Midbrain (tissue), 1 donor: ENCODE measurements around the gene ITK.
A peak's percentile ranks its signal among the peaks of the same experiment; 100 is the strongest.

Experiments
- DNase-seq: peaks from one replicate; lab custom pipeline; 2025; lab: John Stamatoyannopoulos, UW

Gene ITK

DNA sequence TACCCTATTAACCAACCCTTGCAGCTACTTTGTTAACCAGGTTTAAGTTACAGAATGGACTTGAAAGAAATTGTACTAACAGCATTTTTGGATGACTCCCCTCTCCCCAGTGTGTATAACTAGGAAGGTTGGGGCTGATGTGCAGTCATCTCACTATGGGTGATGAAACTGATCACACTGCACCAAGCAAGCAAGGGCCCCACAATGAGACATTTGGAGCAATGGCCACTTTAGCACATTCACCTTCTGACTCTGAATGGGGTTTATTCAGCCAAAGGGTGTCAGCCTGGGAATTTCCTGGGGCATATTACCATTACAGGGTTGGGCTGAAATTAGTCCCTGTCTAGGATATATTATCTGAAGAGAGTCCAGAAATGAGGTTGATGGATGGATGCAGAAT lies 66.6 kb downstream of the ITK start:
- no peak for DNase-seq

GRCh38 chr5:157248821-157249470 lies 68.3 kb downstream of the ITK start:
- DNase-seq = no peak

GRCh38 chr5:157252711-157253465 lies 72.2 kb downstream of the ITK start:
- no peak for DNase-seq

DNA sequence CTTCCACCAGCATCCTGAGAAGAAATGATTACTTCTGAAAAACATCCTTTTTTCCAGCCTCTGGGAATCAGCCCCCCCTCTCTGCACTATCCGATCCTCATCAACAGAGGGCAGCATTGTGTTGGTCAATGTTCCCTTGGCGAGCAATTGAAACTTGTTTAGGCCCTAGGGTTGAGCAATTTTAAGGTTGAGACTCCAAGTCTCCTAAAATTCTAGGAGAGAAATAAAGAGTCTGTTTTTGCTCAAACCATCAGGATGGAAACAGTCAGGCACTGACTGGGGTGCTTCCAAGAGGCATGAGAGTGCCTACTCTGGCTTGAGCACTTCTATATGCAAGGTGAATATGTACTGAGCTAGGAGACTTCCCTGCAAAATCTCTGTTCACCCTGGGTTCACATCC lies 72.9 kb downstream of the ITK start:
- DNase-seq = peak; percentile 60

- DNase-seq = no peak
Measured at GRCh38 chr5:157258450-157258849, 77.8 kb downstream of the ITK start.

DNA sequence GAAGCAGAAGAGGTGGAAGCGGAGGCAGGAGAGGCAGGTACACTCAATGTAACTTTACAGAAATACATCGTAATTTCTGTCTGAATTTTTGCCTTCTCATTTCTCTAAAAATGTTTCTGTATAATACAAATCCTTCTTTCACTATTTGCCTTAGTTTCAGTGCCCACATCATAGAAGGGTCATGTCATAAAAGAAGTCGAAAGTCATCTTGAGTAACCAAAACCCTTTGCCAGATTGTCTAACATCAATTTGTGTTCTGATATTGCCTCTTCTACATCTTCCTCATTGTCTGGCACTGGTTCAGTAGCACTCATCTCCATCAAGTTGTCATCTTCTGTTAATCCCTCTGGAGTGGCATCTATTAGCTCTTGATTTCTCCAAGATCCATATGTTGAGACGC lies 79.1 kb downstream of the ITK start:
- no peak for DNase-seq

- DNase-seq = no peak
Measured at GRCh38 chr5:157263496-157264090, 83.0 kb downstream of the ITK start.

DNA sequence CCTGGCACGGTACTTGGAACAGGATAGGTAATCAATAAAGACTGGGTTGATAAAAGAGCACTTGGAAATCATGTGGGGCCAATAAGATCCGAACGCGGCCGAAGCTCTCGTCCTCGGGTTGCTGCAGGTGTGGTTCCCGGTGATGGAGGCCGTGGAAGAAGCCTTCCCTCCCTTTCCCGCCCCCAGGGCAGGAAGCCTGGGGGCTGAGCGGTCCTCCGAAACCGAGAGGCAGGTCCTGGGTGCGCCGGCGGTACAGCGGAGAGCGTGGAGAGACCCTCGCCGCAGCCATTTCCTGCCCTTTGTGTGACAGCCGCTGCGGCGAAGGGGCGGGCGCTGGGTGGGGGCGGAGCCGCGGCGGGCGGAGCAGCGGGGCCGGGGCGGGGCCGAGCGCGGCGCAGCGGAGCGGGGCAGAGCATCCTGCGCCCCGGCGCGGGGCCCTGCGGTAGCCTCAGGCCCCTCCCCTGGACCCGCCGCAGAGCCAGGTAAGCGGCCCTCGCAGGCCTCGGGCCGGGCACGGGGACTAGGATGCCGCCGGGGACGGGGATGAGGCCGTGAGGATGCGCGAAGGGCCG lies 85.2 kb downstream of the ITK start, which contains the start of gene CYFIP2:
Gene CYFIP2, plus strand, starts transcription at position 410 of the 572 bp plus-strand sequence. CDS start 19,239 bp downstream, outside the sequence.
- peak; percentile 61 for DNase-seq

- DNase-seq = peak; percentile 49
Measured at GRCh38 chr5:157266286-157267007, 85.8 kb downstream of the ITK start.

- DNase-seq = no peak
Measured at GRCh38 chr5:157267025-157267424, 86.4 kb downstream of the ITK start.

DNA sequence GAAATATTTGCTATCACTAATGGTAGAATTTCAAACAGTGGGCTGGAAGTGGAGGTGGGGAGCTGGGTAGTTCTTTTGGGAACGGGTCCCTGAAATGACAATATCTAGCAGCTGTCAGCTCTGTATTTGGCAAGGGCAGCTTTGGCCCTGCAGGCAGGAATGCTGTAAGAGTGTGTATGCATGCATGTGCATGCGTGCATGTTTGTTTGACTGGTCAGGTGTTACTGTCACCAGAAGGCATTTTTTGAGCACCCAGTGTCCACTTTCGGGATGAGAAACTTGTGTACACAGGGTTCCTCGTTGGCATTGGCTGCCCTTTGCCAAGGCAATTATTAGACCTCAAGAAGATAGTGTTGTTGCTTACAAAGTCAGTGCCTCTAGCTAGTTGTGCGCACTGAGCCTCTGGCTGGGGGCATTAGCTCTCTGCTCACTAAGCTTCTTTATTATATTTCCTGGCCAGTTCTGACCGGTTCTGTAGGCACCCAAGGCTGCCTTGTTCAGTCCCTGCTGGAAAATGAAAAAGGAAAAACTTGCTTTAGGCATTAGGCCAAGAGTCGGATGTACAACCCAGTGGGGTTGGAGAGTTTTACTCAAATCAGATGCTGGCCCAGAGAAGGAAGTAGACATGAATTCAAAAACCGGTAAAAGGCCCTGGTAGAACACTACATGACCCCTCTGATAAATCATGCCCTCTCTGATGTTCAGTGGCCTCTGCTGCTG lies 87.3 kb downstream of the ITK start:
- peak; percentile 49 for DNase-seq

GRCh38 chr5:157269165-157269671 lies 88.6 kb downstream of the ITK start:
- DNase-seq = no peak

GRCh38 chr5:157269761-157270272 lies 89.2 kb downstream of the ITK start:
- DNase-seq = no peak

- no peak for DNase-seq
Measured at GRCh38 chr5:157270771-157271170, 90.1 kb downstream of the ITK start.

GRCh38 chr5:157271740-157272271 lies 91.2 kb downstream of the ITK start:
- no peak for DNase-seq

DNA sequence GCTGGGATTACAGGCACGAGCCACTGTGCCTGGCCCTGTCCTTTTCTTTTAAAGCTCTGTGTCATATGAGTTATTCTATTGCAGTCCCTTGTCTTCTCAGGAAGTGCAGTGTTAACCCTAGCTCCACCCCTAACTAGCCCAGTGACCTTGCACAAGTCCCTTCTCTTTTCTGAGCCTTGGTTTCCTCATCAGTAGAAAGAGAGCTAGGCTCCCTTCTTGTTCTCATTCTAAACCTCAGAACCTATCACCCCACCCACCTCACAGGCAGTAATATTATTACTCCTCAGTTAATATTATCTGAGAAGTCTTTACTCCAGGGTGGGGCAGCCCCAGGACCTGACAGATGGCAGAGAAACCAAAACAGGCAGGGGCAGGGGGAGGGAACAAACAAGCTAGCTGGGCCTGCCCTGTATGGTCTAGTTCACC lies 92.5 kb downstream of the ITK start:
- no peak for DNase-seq

DNA sequence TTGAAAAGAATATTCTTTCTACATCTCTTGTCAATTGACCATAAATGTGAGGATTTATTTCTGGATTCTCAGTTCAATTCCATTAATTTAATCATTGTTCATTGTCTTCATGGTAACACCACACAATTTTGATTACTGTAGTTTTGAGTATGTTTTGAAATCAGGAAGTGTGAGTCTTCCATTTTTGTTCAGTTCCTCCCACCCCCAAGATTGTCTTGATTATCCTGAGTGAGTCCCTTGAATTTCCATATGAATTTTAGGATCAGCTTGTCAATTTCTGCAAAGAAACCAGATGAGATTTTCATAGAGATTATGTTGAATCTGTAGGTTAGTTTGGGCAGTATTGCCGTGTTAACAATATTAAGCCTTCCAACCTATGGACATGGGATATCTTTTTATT lies 94.8 kb downstream of the ITK start:
- DNase-seq = no peak

DNA sequence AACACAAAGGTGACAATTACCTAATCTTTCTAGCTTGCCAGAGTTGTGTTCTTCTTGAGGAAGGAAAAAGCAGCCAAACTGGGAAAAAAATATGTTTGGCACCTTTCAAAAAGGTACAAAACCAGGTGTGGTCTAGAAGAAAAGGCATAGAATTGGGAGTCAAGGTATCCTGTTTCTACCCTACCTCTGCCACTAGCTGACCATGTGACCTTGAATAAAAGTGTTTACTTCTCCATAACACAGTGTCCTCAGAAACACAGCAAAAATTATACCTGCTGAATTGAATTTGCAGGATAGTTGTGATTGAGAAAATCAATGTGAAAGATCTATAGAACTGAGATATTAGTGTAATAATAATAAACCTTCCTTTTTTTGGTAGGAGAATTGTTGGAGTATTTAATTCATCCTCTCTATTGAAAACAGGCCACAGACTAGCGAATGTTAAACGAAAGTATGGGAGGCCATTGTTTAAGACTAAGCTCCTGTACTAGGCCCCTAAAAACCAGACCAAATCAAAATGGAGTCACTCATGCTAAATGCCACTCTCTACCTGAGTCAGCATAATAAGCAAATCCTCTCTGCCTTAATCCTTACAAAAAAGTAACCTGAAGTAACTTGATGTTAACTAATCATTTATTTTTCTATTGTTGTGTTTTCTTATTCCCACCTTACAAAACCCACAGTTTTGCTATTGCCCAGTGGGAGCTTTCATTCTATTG lies 97.8 kb downstream of the ITK start:
- no peak for DNase-seq

- DNase-seq = no peak
Measured at GRCh38 chr5:157279605-157280239, 99.1 kb downstream of the ITK start.

GRCh38 chr5:157280927-157281326 lies 100.3 kb downstream of the ITK start:
- no peak for DNase-seq
